Stimulated activated naive CD8-positive, alpha-beta T cell treated with anti-CD3 and anti-CD28 coated beads, Interleukin-15, amount 100 ng/mL, for 72 hours (primary cell): ENCODE measurements around the gene ATP5F1D.

Experiments used
- ATAC-seq: fragments of 150-1000 bp; cut with Tn5 transposase; 2 replicates; pipeline ENCODE4 v1.10.0; 2021; ENCODE audit warnings: mild to moderate bottlenecking, moderate library complexity
- DNase-seq, 2 donors: peaks; one replicate each; pipeline ENCODE4 v3.0.0; 2021 to 2022
- H3K27ac Mint-ChIP-seq, 2 donors: one replicate each; pipeline ENCODE4 v1.8.0; 2022; ENCODE audit warnings: mild to moderate bottlenecking in 2 of 2, mixed read lengths in 2 of 2, moderate library complexity in 2 of 2
- H3K27me3 Mint-ChIP-seq: one replicate; pipeline ENCODE4 v1.8.0; 2022; ENCODE audit warnings: mixed read lengths
- H3K4me1 Mint-ChIP-seq: one replicate; pipeline ENCODE4 v1.8.0; 2022; ENCODE audit warnings: mild to moderate bottlenecking, mixed read lengths
- H3K4me3 Mint-ChIP-seq, 2 donors: one replicate each; pipeline ENCODE4 v1.8.0; 2022; ENCODE audit warnings: mild to moderate bottlenecking in 2 of 2, mixed read lengths in 2 of 2, moderate library complexity in 1 of 2
- H3K9me3 Mint-ChIP-seq, 2 donors: one replicate each; pipeline ENCODE4 v1.8.0; 2022; ENCODE audit warnings: mixed read lengths in 2 of 2

ATP5F1D gene

GRCh38 chr19:1256646-1257474, 15.3 kb downstream of the ATP5F1D start:
- peaks cover 69% of the 10 kb centered on the region for H3K4me1 Mint-ChIP-seq
- DNase-seq (no peak), ATAC-seq (no peak)
- no peak overlapping the region for H3K27ac Mint-ChIP-seq
- no peaks in the 10 kb centered on the region for H3K27me3 Mint-ChIP-seq
- no peaks in the 10 kb centered on the region for H3K9me3 Mint-ChIP-seq
- H3K4me3 Mint-ChIP-seq: peak overlapping the region; percentile 28 to 70

- peaks cover 77% of the 10 kb centered on the region for H3K4me1 Mint-ChIP-seq
- no peaks in the 10 kb centered on the region for H3K27me3 Mint-ChIP-seq
- peak overlapping the region in 1 of 2 donors; percentile 91 for H3K27ac Mint-ChIP-seq
- ATAC-seq: no peak
- no peaks in the 10 kb centered on the region for H3K9me3 Mint-ChIP-seq
- DNase-seq: no peak
- peak overlapping the region; percentile 70 to 95 for H3K4me3 Mint-ChIP-seq
Measured at GRCh38 chr19:1257475-1258162, 16.1 kb downstream of the ATP5F1D start.

GRCh38 chr19:1258163-1258492, 16.6 kb downstream of the ATP5F1D start:
- ATAC-seq (no peak), DNase-seq (no peak)
- Mint-ChIP-seq H3K27me3 (no peaks in the 10 kb centered on the region), H3K4me1 (peaks cover 81% of the 10 kb centered on the region), H3K9me3 (no peaks in the 10 kb centered on the region), H3K4me3 (peak overlapping the region; percentile 70 to 95), H3K27ac (peak overlapping the region in 1 of 2 donors; percentile 91)

- DNase-seq (no peak), ATAC-seq (no peak)
- H3K9me3 Mint-ChIP-seq: no peaks in the 10 kb centered on the region
- H3K27me3 Mint-ChIP-seq: no peaks in the 10 kb centered on the region
- H3K27ac Mint-ChIP-seq: peak overlapping the region; percentile 92 to 93
- peaks cover 81% of the 10 kb centered on the region for H3K4me1 Mint-ChIP-seq
- H3K4me3 Mint-ChIP-seq: peak overlapping the region; percentile 95 to 100
Measured at GRCh38 chr19:1258707-1259205, 17.2 kb downstream of the ATP5F1D start.

- peaks cover 85% of the 10 kb centered on the region for H3K4me1 Mint-ChIP-seq
- DNase-seq (peak; percentile 73 to 79), ATAC-seq (peak; percentile 52)
- H3K27me3 Mint-ChIP-seq: no peaks in the 10 kb centered on the region
- H3K9me3 Mint-ChIP-seq: no peaks in the 10 kb centered on the region
- H3K4me3 Mint-ChIP-seq: peak overlapping the region; percentile 95 to 100
- peak overlapping the region; percentile 92 to 99 for H3K27ac Mint-ChIP-seq
Measured at GRCh38 chr19:1259206-1259875, 17.8 kb downstream of the ATP5F1D start.

- no peaks in the 10 kb centered on the region for H3K9me3 Mint-ChIP-seq
- DNase-seq: peak; percentile 73 to 82
- peak overlapping the region; percentile 94 to 99 for H3K27ac Mint-ChIP-seq
- H3K4me1 Mint-ChIP-seq: peaks cover 85% of the 10 kb centered on the region
- H3K4me3 Mint-ChIP-seq: peak overlapping the region; percentile 95 to 100
- ATAC-seq: peak; percentile 63
- H3K27me3 Mint-ChIP-seq: no peaks in the 10 kb centered on the region
Measured at GRCh38 chr19:1259876-1260748, 18.6 kb downstream of the ATP5F1D start.

GRCh38 chr19:1260749-1261537, 19.4 kb downstream of the ATP5F1D start:
- Mint-ChIP-seq H3K9me3 (no peaks in the 10 kb centered on the region), H3K4me3 (peak overlapping the region; percentile 95 to 100), H3K27ac (peak overlapping the region; percentile 84 to 98), H3K4me1 (peaks cover 85% of the 10 kb centered on the region), H3K27me3 (no peaks in the 10 kb centered on the region)
- DNase-seq (peak; percentile 98), ATAC-seq (peak; percentile 82)

GRCh38 chr19:1261538-1261797, 19.9 kb downstream of the ATP5F1D start:
- Mint-ChIP-seq H3K4me3 (peak overlapping the region; percentile 95 to 100), H3K27me3 (no peaks in the 10 kb centered on the region), H3K4me1 (peaks cover 83% of the 10 kb centered on the region), H3K9me3 (no peaks in the 10 kb centered on the region), H3K27ac (peak overlapping the region; percentile 84 to 98)
- DNase-seq: peak; percentile 59 to 61
- peak; percentile 0 for ATAC-seq

- no peaks in the 10 kb centered on the region for H3K9me3 Mint-ChIP-seq
- H3K4me1 Mint-ChIP-seq: peaks cover 81% of the 10 kb centered on the region
- DNase-seq (no peak), ATAC-seq (no peak)
- H3K27ac Mint-ChIP-seq: peak overlapping the region; percentile 84 to 98
- H3K27me3 Mint-ChIP-seq: no peaks in the 10 kb centered on the region
- peak overlapping the region; percentile 95 to 100 for H3K4me3 Mint-ChIP-seq
Measured at GRCh38 chr19:1261798-1262622, 20.5 kb downstream of the ATP5F1D start.

- no peak overlapping the region for H3K27ac Mint-ChIP-seq
Measured at GRCh38 chr19:1262623-1263123, 21.1 kb downstream of the ATP5F1D start.

GRCh38 chr19:1263188-1263587, 21.6 kb downstream of the ATP5F1D start:
- Mint-ChIP-seq H3K4me3 (peak overlapping the region; percentile 85), H3K27ac (peak overlapping the region in 1 of 2 donors; percentile 65), H3K4me1 (peaks cover 82% of the 10 kb centered on the region), H3K9me3 (no peaks in the 10 kb centered on the region), H3K27me3 (no peaks in the 10 kb centered on the region)
- ATAC-seq: no peak
- no peak for DNase-seq

More at GRCh38 chr19:1262623-1263123, 21.1 kb downstream of the ATP5F1D start:
- DNase-seq (no peak), ATAC-seq (no peak)
- peaks cover 82% of the 10 kb centered on the region for H3K4me1 Mint-ChIP-seq
- no peaks in the 10 kb centered on the region for H3K9me3 Mint-ChIP-seq
- no peaks in the 10 kb centered on the region for H3K27me3 Mint-ChIP-seq
- peak overlapping the region; percentile 85 for H3K4me3 Mint-ChIP-seq

- peak overlapping the region in 1 of 2 donors; percentile 90 for H3K27ac Mint-ChIP-seq
Measured at GRCh38 chr19:1264801-1265614, 23.5 kb downstream of the ATP5F1D start.

GRCh38 chr19:1265615-1266128, 24.1 kb downstream of the ATP5F1D start:
- Mint-ChIP-seq H3K27me3 (no peaks in the 10 kb centered on the region), H3K27ac (no peak overlapping the region), H3K9me3 (no peaks in the 10 kb centered on the region), H3K4me1 (peaks cover 83% of the 10 kb centered on the region), H3K4me3 (peak overlapping the region; percentile 51 to 81)
- DNase-seq (peak; percentile 61 to 63), ATAC-seq (peak; percentile 3)

More at GRCh38 chr19:1264801-1265614, 23.5 kb downstream of the ATP5F1D start:
- H3K4me3 Mint-ChIP-seq: peak overlapping the region; percentile 51 to 75
- ATAC-seq (no peak), DNase-seq (no peak)
- H3K4me1 Mint-ChIP-seq: peaks cover 77% of the 10 kb centered on the region
- no peaks in the 10 kb centered on the region for H3K9me3 Mint-ChIP-seq
- no peaks in the 10 kb centered on the region for H3K27me3 Mint-ChIP-seq
